ENCODE results near the gene PSMB10.

Gene PSMB10

DNA sequence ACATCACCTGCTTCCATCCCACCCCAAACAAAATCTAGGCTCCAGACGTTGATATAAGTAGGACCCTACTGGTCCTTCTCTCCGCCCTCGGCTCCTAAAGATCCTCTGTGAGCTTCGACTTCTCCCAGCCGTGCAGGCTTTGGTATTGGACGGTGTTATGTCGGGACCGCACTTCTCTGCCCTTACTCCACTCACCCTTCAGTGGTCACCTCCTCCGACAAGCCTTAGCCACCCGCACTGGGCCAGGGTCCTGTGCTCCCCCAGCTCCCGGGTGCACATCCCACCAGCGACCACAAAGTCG is 1.6 kb downstream of the PSMB10 start:
- TF ChIP-seq ELF4 (IDR thresholded peaks at IDR 0.05): no peak
- no peak for TF ChIP-seq HDGF (IDR thresholded peaks at IDR 0.05; ENCODE audit: borderline replicate concordance)
- DNase-seq (ENCODE audit: extremely low spot score): no peak
- CTCF ChIA-PET: interaction anchor here (1.4 kb wide), 1 partner anchor 414 kb away, joined by 3 read pairs; no protein-coding TSS in a partner anchor
- POLR2A ChIA-PET: interaction anchor here (0.9 to 2.4 kb wide), 17 partner anchors 9 to 268 kb away, joined by 3 to 12 read pairs (median 4); partner anchors contain the start of genes C16orf86, ENKD1, LCAT and NUTF2

GRCh38 chr16:67934306-67935100 is 2.1 kb downstream of the PSMB10 start:
- no peak for DNase-seq (ENCODE audit: extremely low spot score)
- CTCF ChIA-PET: interaction anchor here (1.3 to 1.4 kb wide), 2 partner anchors 50 to 414 kb away, joined by 3 to 7 read pairs; no protein-coding TSS in a partner anchor
- POLR2A ChIA-PET: interaction anchor here (1.0 to 2.4 kb wide), 5 partner anchors 9 to 268 kb away, joined by 3 to 12 read pairs (median 5); partner anchors contain the start of genes C16orf86, ENKD1 and PSKH1
- TF ChIP-seq SUZ12 (IDR thresholded peaks at IDR 0.05) (no peak), LEF1 (IDR thresholded peaks at IDR 0.05; ENCODE audit: borderline replicate concordance) (no peak), HDGF (IDR thresholded peaks at IDR 0.05; ENCODE audit: borderline replicate concordance) (no peak), PKNOX1 (IDR thresholded peaks at IDR 0.05) (no peak), FOXA1 (IDR thresholded peaks at IDR 0.05) (no peak), FOXM1 (IDR thresholded peaks at IDR 0.05; ENCODE audit: borderline replicate concordance) (no peak), ZNF384 (IDR thresholded peaks at IDR 0.05) (no peak), SP1 (IDR thresholded peaks at IDR 0.05) (no peak), ELF4 (IDR thresholded peaks at IDR 0.05) (no peak), NFRKB (IDR thresholded peaks at IDR 0.05) (no peak), BHLHE40 (IDR thresholded peaks at IDR 0.05; ENCODE audit: borderline replicate concordance) (no peak), ARNT (IDR thresholded peaks at IDR 0.05) (no peak)

DNA sequence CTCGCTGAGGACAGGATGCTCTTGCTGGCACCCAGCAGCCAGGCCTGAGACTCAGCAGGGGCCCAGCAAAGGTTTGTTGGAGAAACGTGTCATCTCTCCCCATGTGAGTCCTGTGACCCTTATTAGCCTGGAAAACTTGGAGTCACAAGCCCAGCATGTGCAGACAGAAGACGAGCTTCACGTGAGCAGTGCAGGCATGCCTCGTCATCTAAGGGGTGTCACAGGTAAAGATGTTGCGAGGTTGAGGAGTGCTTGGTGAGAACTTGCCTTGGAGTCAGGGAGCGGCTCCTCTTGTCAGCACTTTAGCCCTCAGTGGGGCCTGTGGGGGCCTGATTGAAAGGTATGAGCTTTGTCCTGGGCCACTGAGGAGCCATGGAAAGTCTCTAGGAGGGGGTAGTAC is 2.8 kb downstream of the PSMB10 start:
- TF ChIP-seq FOXA1 (IDR thresholded peaks at IDR 0.05) (no peak), NFRKB (IDR thresholded peaks at IDR 0.05) (no peak), BHLHE40 (IDR thresholded peaks at IDR 0.05; ENCODE audit: borderline replicate concordance) (no peak), FOXM1 (IDR thresholded peaks at IDR 0.05; ENCODE audit: borderline replicate concordance) (no peak), TARDBP (IDR thresholded peaks at IDR 0.05) (no peak), LEF1 (IDR thresholded peaks at IDR 0.05; ENCODE audit: borderline replicate concordance) (no peak), ELF4 (IDR thresholded peaks at IDR 0.05) (no peak), HDGF (IDR thresholded peaks at IDR 0.05; ENCODE audit: borderline replicate concordance) (no peak), SUZ12 (IDR thresholded peaks at IDR 0.05) (no peak), ARNT (IDR thresholded peaks at IDR 0.05) (no peak), SP1 (IDR thresholded peaks at IDR 0.05) (no peak), L3MBTL2 (conservative IDR thresholded peaks at IDR 0.05) (no peak), CTBP1 (IDR thresholded peaks at IDR 0.05; ENCODE audit: borderline replicate concordance) (no peak), PKNOX1 (IDR thresholded peaks at IDR 0.05) (no peak), ZNF384 (IDR thresholded peaks at IDR 0.05) (no peak), FOXK2 (IDR thresholded peaks at IDR 0.05) (no peak)
- ChIA-PET CTCF (interaction anchor here (1.3 kb wide), 1 partner anchor 50 kb away, joined by 7 read pairs; no protein-coding TSS in a partner anchor), POLR2A (interaction anchor here (1.6 to 2.4 kb wide), 2 partner anchors 8 to 41 kb away, joined by 4 to 12 read pairs; partner anchors contain the start of gene PSKH1)
- no peak for DNase-seq (ENCODE audit: extremely low spot score)

GRCh38 chr16:67932462-67932840 is 4.2 kb downstream of the PSMB10 start:
- CTCF ChIA-PET: no interaction called here
- TF ChIP-seq CTBP1 (IDR thresholded peaks at IDR 0.05; ENCODE audit: borderline replicate concordance) (no peak), ELF4 (IDR thresholded peaks at IDR 0.05) (no peak), FOXM1 (IDR thresholded peaks at IDR 0.05; ENCODE audit: borderline replicate concordance) (no peak), L3MBTL2 (conservative IDR thresholded peaks at IDR 0.05) (no peak), FOXA1 (IDR thresholded peaks at IDR 0.05) (no peak), SUZ12 (IDR thresholded peaks at IDR 0.05) (no peak), NFRKB (IDR thresholded peaks at IDR 0.05) (no peak), TARDBP (IDR thresholded peaks at IDR 0.05) (no peak), SP1 (IDR thresholded peaks at IDR 0.05) (no peak), LEF1 (IDR thresholded peaks at IDR 0.05; ENCODE audit: borderline replicate concordance) (no peak), PKNOX1 (IDR thresholded peaks at IDR 0.05) (no peak), HDGF (IDR thresholded peaks at IDR 0.05; ENCODE audit: borderline replicate concordance) (no peak), FOXK2 (IDR thresholded peaks at IDR 0.05) (no peak), BHLHE40 (IDR thresholded peaks at IDR 0.05; ENCODE audit: borderline replicate concordance) (no peak)
- no peak for DNase-seq (ENCODE audit: extremely low spot score)
- POLR2A ChIA-PET: interaction anchor here (0.6 to 0.8 kb wide), 2 partner anchors 50 to 266 kb away, joined by 3 read pairs; partner anchors contain the start of genes C16orf86 and ENKD1

- ChIA-PET CTCF (interaction anchor here (0.5 to 1.7 kb wide), 2 partner anchors 48 to 115 kb away, joined by 4 to 5 read pairs; no protein-coding TSS in a partner anchor), POLR2A (interaction anchor here (1.1 kb wide), 1 partner anchor 15 kb away, joined by 3 read pairs; no protein-coding TSS in a partner anchor)
- DNase-seq (ENCODE audit: extremely low spot score): no peak
- TF ChIP-seq BHLHE40 (IDR thresholded peaks at IDR 0.05; ENCODE audit: borderline replicate concordance) (no peak), FOXA1 (IDR thresholded peaks at IDR 0.05) (no peak), FOXM1 (IDR thresholded peaks at IDR 0.05; ENCODE audit: borderline replicate concordance) (no peak), HDGF (IDR thresholded peaks at IDR 0.05; ENCODE audit: borderline replicate concordance) (no peak), NFRKB (IDR thresholded peaks at IDR 0.05) (no peak), PKNOX1 (IDR thresholded peaks at IDR 0.05) (no peak), CTBP1 (IDR thresholded peaks at IDR 0.05; ENCODE audit: borderline replicate concordance) (no peak), ELF4 (IDR thresholded peaks at IDR 0.05) (no peak)
These were observed 4.8 kb downstream of the PSMB10 start, which contains the start of gene CTRL for GRCh38 chr16:67931712-67932461. TSS of gene CTRL (minus strand) at chr16:67931862. CDS start at chr16:67931852, 10 bp downstream.
